GM23248 (cell line): ENCODE data around the gene NT5M. TPM values are rescaled to one million over a fixed set of nuclear protein-coding genes. Genes with fewer than 3 reads are reported as not detected.

Source experiments
- DNase-seq: peaks from one replicate; pipeline ENCODE4 v3.0.0-alpha.2; 2015
- H2AFZ ChIP-seq: fragments of 200-600 bp; sonication (generic); 2 replicates; pipeline ENCODE4 v1.6.1; 2016; ENCODE audit warnings: antibody characterized with exemption
- H3F3A ChIP-seq: fragments of 200-600 bp; sonication (generic); 2 replicates; pipeline ENCODE4 v1.6.1; 2016; ENCODE audit warnings: mild to moderate bottlenecking, antibody characterized with exemption, mixed run types; ENCODE audit not compliant: insufficient read depth
- H3K27ac ChIP-seq: fragments of 200-600 bp; sonication (generic); 2 replicates; pipeline ENCODE4 v1.5.1; 2016; ENCODE audit warnings: mild to moderate bottlenecking
- H3K27me3 ChIP-seq: fragments of 200-600 bp; sonication (generic); replicated peaks from 2 replicates; pipeline ENCODE4 v1.6.1; 2016; ENCODE audit warnings: mild to moderate bottlenecking; ENCODE audit not compliant: insufficient read depth
- H3K36me3 ChIP-seq: fragments of 200-600 bp; sonication (generic); 2 replicates; pipeline ENCODE4 v1.6.1; 2016; ENCODE audit warnings: low read depth, mild to moderate bottlenecking
- H3K4me1 ChIP-seq: fragments of 200-600 bp; sonication (generic); 2 replicates; pipeline ENCODE4 v1.6.1; 2016; ENCODE audit warnings: mild to moderate bottlenecking; ENCODE audit not compliant: insufficient read depth
- H3K4me2 ChIP-seq: fragments of 200-600 bp; sonication (generic); one replicate; pipeline ENCODE4 v1.6.1; 2016; ENCODE audit warnings: mild to moderate bottlenecking; ENCODE audit not compliant: unreplicated experiment
- H3K4me3 ChIP-seq: fragments of 200-600 bp; sonication (generic); 2 replicates; pipeline ENCODE4 v1.5.1; 2016; ENCODE audit warnings: mild to moderate bottlenecking
- H3K79me2 ChIP-seq: fragments of 200-600 bp; sonication (generic); 2 replicates; pipeline ENCODE4 v1.6.1; 2016; ENCODE audit warnings: mild to moderate bottlenecking; ENCODE audit not compliant: insufficient read depth
- H3K9ac ChIP-seq: fragments of 200-600 bp; sonication (generic); 2 replicates; pipeline ENCODE4 v1.6.1; 2016; ENCODE audit warnings: mild to moderate bottlenecking
- H3K9me2 ChIP-seq: fragments of 200-600 bp; sonication (generic); 2 replicates; pipeline ENCODE4 v1.6.1; 2016; ENCODE audit warnings: mixed run types, mild to moderate bottlenecking, moderate library complexity; ENCODE audit not compliant: insufficient read depth
- H3K9me3 ChIP-seq: fragments of 200-600 bp; sonication (generic); one replicate; pipeline ENCODE4 v1.6.1; 2017; ENCODE audit warnings: low read depth
- H4K20me1 ChIP-seq: fragments of 200-600 bp; sonication (generic); 2 replicates; pipeline ENCODE4 v1.6.0; 2016; ENCODE audit not compliant: insufficient read depth
- EZH2 ChIP-seq: fragments of 200-600 bp; sonication (generic); IDR thresholded peaks from 2 replicates; pipeline ENCODE4 v1.6.1; 2018; ENCODE audit warnings: antibody characterized with exemption, mild to moderate bottlenecking; ENCODE audit not compliant: insufficient read depth, poor library complexity, severe bottlenecking
- EZH2phosphoT487 ChIP-seq: fragments of 200-600 bp; sonication (generic); IDR thresholded peaks from 2 replicates; pipeline ENCODE4 v1.6.1; 2018; ENCODE audit warnings: antibody characterized with exemption, moderate library complexity, mild to moderate bottlenecking, low read depth; ENCODE audit not compliant: insufficient read depth
- WGBS, 2 experiments: methylation state at CpG; one replicate each; pipeline ENCODE4 v1.1.6; 2015 to 2017; ENCODE audit warnings: low lambda C conversion rate in 2 of 2, low coverage in 1 of 2; ENCODE audit errors: missing lambda C conversion rate in 2 of 2; 5-methylcytosine and 5-hydroxymethylcytosine counted together
- in situ Hi-C: fragments of 300-500 bp; cut with MboI; formaldehyde crosslinking; loops from 2 replicates; pipeline ENCODE4 v1.15.0; 2020
- polyA plus RNA-seq: library from polyadenylated mRNA; unstranded; fragments of >200 nt; fragmentation: Nextera tagmentation; extraction: Ambion mirVana; gene quantifications from 2 replicates; pipeline ENCODE4 v1.2.1, GENCODE V29; 2016
- total RNA-seq: library from RNA; depleted of rRNA; stranded (reverse); fragments of >200 nt; shearing (Covaris generic); gene quantifications from 2 replicates; pipeline ENCODE4 v1.2.3, GENCODE V29; 2014; rRNA removed

Gene NT5M
- total and polyA plus RNA-seq, 2 experiments from 2014 or later: 3.3 to 5.1 TPM

GRCh38 chr17:17394494-17394893, 91.3 kb downstream of the NT5M start:
- Histone ChIP-seq H3K4me1 (peaks cover 13% of the 10 kb centered on the region), H3K36me3 (no peaks in the 10 kb centered on the region), H3K9ac (no peak overlapping the region), H3K27me3 (no peaks in the 10 kb centered on the region), H3K9me2 (no peaks in the 10 kb centered on the region), H4K20me1 (no peaks in the 10 kb centered on the region), H2AFZ (no peak overlapping the region), H3K9me3 (no peaks in the 10 kb centered on the region), H3K79me2 (no peaks in the 10 kb centered on the region), H3K4me2 (no peak overlapping the region), H3K27ac (no peak overlapping the region), H3F3A (no peaks in the 10 kb centered on the region), H3K4me3 (no peak overlapping the region)
- 91 to 96% methylated on average over 7 to 9 of the region's 9 CpGs for WGBS, 2 experiments
- TF ChIP-seq EZH2phosphoT487 (no peak), EZH2 (no peak)
- in situ Hi-C loops: no loop called here
- DNase-seq: no peak

GRCh38 chr17:17395246-17395802, 92.2 kb downstream of the NT5M start:
- DNase-seq: no peak
- H3K4me1 ChIP-seq: peaks cover 13% of the 10 kb centered on the region
- no peaks in the 10 kb centered on the region for H3K9me2 ChIP-seq
- no peaks in the 10 kb centered on the region for H3K9me3 ChIP-seq
- no peaks in the 10 kb centered on the region for H3K27me3 ChIP-seq
- no peaks in the 10 kb centered on the region for H4K20me1 ChIP-seq
- in situ Hi-C loops: no loop called here
- no peak for TF ChIP-seq EZH2
- no peak for TF ChIP-seq EZH2phosphoT487
- no peak overlapping the region for H3K4me3 ChIP-seq
- H3K9ac ChIP-seq: no peak overlapping the region
- H3K79me2 ChIP-seq: no peaks in the 10 kb centered on the region
- H2AFZ ChIP-seq: no peak overlapping the region
- H3F3A ChIP-seq: no peaks in the 10 kb centered on the region
- 64 to 69% methylated on average over 6 of the region's 6 CpGs for WGBS, 2 experiments
- no peaks in the 10 kb centered on the region for H3K36me3 ChIP-seq
- H3K4me2 ChIP-seq: no peak overlapping the region
- no peak overlapping the region for H3K27ac ChIP-seq

- no peaks in the 10 kb centered on the region for H4K20me1 ChIP-seq
- H3K4me2 ChIP-seq: no peak overlapping the region
- peaks cover 13% of the 10 kb centered on the region for H3K4me1 ChIP-seq
- no peaks in the 10 kb centered on the region for H3K27me3 ChIP-seq
- H3K9me2 ChIP-seq: no peaks in the 10 kb centered on the region
- WGBS, 2 experiments: 94 to 96% methylated on average over 6 of the region's 6 CpGs
- H3K79me2 ChIP-seq: no peaks in the 10 kb centered on the region
- H3F3A ChIP-seq: no peaks in the 10 kb centered on the region
- H3K9me3 ChIP-seq: no peaks in the 10 kb centered on the region
- in situ Hi-C loops: no loop called here
- H3K9ac ChIP-seq: no peak overlapping the region
- no peak overlapping the region for H3K27ac ChIP-seq
- H3K36me3 ChIP-seq: no peaks in the 10 kb centered on the region
- no peak for DNase-seq
- H2AFZ ChIP-seq: no peak overlapping the region
- H3K4me3 ChIP-seq: no peak overlapping the region
- TF ChIP-seq EZH2phosphoT487: no peak
- TF ChIP-seq EZH2: no peak
Observed at GRCh38 chr17:17395885-17396284, 92.7 kb downstream of the NT5M start.

Other genes starting within 250 kb of the NT5M start
- 0.65 and 2.0 TPM in 2 replicates for gene PLD6, start 97.0 kb upstream of the NT5M start, total RNA-seq
- gene PLD6, start 97.0 kb upstream of the NT5M start, polyA plus RNA-seq: 0.85 and 1.0 TPM in 2 replicates
- 12.0 and 21.5 TPM in 2 replicates for gene FLCN, start 66.2 kb upstream of the NT5M start, total RNA-seq
- gene FLCN, start 66.2 kb upstream of the NT5M start, polyA plus RNA-seq: 7.3 and 10.0 TPM in 2 replicates
- 93.3 and 94.3 TPM in 2 replicates for gene COPS3, start 22.1 kb upstream of the NT5M start, total RNA-seq
- 89.7 and 90.2 TPM in 2 replicates for gene COPS3, start 22.1 kb upstream of the NT5M start, polyA plus RNA-seq
- 9.6 and 10.3 TPM in 2 replicates for gene MED9, start 173.6 kb downstream of the NT5M start, total RNA-seq
- 9.8 and 10.0 TPM in 2 replicates for gene MED9, start 173.6 kb downstream of the NT5M start, polyA plus RNA-seq
- 0.89 and 2.2 TPM in 2 replicates for gene RASD1, start 193.0 kb downstream of the NT5M start, total RNA-seq
- 1.2 and 1.5 TPM in 2 replicates for gene RASD1, start 193.0 kb downstream of the NT5M start, polyA plus RNA-seq